ENCODE measurements around the gene VIPR1.

GRCh38 chr3:42500909-42501308, 1.5 kb upstream of the VIPR1 start:
- no peak for TF ChIP-seq CTCF (IDR thresholded peaks at IDR 0.05)
- no peak for TF ChIP-seq POLR2A (IDR thresholded peaks at IDR 0.05)

Data from thyroid gland (tissue), 4 donors.